Lower leg skin (tissue), 3 donors: ENCODE measurements around the gene PPP1R7.

Experiments
- POLR2A ChIP-seq, 2 donors: fragments of 450-650 bp; IDR thresholded peaks; one replicate each; pipeline ENCODE4 v1.6.1; 2016 to 2017; ENCODE audit warnings: antibody characterized with exemption in 2 of 2, mild to moderate bottlenecking in 1 of 2, moderate library complexity in 1 of 2
- TF ChIP-seq, protein P1 (sequence below), 3 donors: fragments of 450-650 bp; IDR thresholded peaks; one replicate each; pipeline ENCODE4 v1.5.1; 2016; ENCODE audit warnings: antibody characterized with exemption in 3 of 3, mild to moderate bottlenecking in 3 of 3, moderate library complexity in 2 of 3

DNA sequence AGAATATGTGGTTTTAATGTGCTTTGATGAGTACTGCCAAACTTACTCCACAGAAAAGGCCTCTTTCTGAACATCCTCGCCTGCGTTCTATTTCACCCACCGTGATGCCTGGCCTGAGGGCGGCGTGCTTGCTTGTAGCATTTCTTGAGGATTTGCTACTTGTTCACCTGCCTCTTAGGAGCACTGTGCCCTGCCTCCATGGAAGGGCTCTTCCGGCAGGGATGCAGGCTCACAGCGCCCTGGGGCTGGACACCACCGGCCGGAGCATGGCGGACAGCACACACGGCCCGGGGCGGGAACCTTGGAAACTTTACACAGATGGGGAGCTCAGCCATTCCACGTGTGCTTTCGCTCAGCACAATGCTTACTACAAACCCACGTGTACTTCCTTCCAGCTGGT lies 75.3 kb downstream of the PPP1R7 start:
- TF ChIP-seq, protein P1, sequence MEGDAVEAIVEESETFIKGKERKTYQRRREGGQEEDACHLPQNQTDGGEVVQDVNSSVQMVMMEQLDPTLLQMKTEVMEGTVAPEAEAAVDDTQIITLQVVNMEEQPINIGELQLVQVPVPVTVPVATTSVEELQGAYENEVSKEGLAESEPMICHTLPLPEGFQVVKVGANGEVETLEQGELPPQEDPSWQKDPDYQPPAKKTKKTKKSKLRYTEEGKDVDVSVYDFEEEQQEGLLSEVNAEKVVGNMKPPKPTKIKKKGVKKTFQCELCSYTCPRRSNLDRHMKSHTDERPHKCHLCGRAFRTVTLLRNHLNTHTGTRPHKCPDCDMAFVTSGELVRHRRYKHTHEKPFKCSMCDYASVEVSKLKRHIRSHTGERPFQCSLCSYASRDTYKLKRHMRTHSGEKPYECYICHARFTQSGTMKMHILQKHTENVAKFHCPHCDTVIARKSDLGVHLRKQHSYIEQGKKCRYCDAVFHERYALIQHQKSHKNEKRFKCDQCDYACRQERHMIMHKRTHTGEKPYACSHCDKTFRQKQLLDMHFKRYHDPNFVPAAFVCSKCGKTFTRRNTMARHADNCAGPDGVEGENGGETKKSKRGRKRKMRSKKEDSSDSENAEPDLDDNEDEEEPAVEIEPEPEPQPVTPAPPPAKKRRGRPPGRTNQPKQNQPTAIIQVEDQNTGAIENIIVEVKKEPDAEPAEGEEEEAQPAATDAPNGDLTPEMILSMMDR (IDR thresholded peaks at IDR 0.05): no peak
- TF ChIP-seq POLR2A (IDR thresholded peaks at IDR 0.05): no peak
